Activated T-cell treated with anti-CD3 and anti-CD28 coated beads, Interleukin-2, amount 50 U/mL, for 4 hours (primary cell): ENCODE measurements around the gene CHMP4B. TPM values are rescaled to one million over a fixed set of nuclear protein-coding genes. Genes with fewer than 3 reads are reported as not detected.

Source experiments
- total RNA-seq, 3 donors: library from RNA; stranded (reverse); gene quantifications; one replicate each; pipeline ENCODE4 v1.2.1, GENCODE V29; 2021

CHMP4B gene
- total RNA-seq, 3 donors from 2014 or later = 71.1 to 80.0 (median 71.7) TPM

Other genes with a start within 250 kb of the CHMP4B start
- gene C20orf144, start 149.0 kb upstream of the CHMP4B start, total RNA-seq = under 1 TPM; 0.11 to 0.38 (median 0.20) TPM
- 1 to 10 TPM; 5.0 to 7.6 (median 6.9) TPM for gene ACTL10, start 144.4 kb upstream of the CHMP4B start, total RNA-seq
- 10 to 100 TPM in 1 of 3 donors, 1 to 10 TPM in 2; 8.0 to 11.8 (median 9.7) TPM for gene NECAB3, start 136.9 kb upstream of the CHMP4B start, total RNA-seq
- gene E2F1, start 125.0 kb upstream of the CHMP4B start, total RNA-seq = 10 to 100 TPM; 57.5 to 60.2 (median 57.6) TPM
- 1 to 10 TPM; 4.2 to 4.9 (median 4.4) TPM for gene PXMP4, start 91.0 kb upstream of the CHMP4B start, total RNA-seq
- 1 to 10 TPM; 4.8 to 6.0 (median 5.2) TPM for gene ZNF341, start 79.4 kb upstream of the CHMP4B start, total RNA-seq
- 100 to 1,000 TPM; 142 to 148 (median 144) TPM for gene RALY, start 182.6 kb downstream of the CHMP4B start, total RNA-seq